HG02759 (cell line): ENCODE data around the gene ZNF101.
A peak's percentile ranks its signal among the peaks of the same experiment; 100 is the strongest.

Experiments
- ATAC-seq: cut with Tn5 transposase; IDR thresholded peaks from one replicate; pipeline ENCODE4 v1.9.1; 2021; ENCODE audit warnings: mild to moderate bottlenecking, moderate library complexity; ENCODE audit not compliant: unreplicated experiment

ZNF101 gene

DNA sequence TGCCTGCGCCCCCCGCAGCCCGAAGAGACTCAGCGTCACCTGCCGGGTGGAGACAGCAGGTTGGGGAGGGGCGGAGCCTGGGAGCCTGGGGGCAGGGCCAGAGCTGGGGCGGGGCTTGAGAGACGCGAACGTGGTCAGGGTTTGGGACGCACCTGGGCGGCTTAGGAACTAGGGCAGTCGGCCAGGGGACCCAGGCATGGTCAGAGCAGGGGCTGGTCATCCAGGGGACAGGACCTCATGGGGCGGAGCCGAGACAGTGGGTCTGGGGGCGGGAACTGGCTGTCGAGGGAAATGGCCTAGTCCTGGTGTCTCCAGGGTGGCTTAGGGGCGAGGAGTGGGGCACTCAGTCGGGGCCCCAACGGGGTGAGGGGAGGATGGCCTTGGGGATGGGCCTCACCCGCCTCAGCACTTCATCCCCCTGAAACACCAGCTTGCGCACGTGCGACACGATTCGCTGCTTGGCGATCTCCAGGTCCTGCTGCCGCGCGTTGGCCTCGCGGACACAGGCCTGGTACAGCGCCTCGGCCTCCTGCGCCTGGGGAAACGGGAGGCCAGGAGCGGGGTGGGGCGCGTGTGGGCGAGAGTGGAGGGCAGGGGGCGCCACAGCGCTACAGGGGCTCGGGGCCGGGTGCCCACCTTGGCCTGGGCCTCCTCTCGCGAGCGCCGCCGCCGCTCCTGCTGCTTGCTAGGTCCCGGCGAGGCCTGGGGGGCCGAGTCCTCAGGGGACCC, 31.0 kb upstream of the ZNF101 start:
- no peak for ATAC-seq

DNA sequence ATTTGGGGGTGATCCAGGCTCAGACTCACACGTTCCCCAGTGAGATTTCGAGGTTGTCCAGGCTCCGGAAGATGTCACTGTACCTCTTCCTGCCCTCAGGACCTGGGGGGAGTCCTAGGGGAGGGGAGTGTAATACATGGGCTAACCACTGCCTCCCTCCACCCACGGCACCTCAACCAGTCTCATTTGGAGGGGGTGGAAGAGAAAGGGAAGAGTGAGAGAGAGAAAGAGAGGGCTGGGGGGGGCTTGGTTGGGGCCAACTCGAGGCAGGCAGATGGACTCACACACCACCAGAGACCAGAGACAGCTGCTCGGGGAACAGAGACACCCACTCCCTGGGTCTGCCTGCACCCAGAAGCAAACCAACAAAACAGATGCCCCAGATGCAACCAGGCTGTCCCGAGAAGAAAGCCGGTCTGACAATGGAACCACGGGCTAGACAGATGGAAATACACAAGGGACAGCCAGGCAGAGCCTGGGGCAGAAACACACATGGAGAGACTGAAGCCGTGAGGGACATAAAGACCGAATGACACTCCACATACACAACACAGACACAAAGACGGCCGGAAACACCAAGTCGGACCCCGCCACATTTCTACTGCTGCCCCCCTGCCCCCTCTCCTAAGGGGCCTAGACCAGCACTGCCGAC, 26.0 kb upstream of the ZNF101 start:
- ATAC-seq: peak; percentile 32

DNA sequence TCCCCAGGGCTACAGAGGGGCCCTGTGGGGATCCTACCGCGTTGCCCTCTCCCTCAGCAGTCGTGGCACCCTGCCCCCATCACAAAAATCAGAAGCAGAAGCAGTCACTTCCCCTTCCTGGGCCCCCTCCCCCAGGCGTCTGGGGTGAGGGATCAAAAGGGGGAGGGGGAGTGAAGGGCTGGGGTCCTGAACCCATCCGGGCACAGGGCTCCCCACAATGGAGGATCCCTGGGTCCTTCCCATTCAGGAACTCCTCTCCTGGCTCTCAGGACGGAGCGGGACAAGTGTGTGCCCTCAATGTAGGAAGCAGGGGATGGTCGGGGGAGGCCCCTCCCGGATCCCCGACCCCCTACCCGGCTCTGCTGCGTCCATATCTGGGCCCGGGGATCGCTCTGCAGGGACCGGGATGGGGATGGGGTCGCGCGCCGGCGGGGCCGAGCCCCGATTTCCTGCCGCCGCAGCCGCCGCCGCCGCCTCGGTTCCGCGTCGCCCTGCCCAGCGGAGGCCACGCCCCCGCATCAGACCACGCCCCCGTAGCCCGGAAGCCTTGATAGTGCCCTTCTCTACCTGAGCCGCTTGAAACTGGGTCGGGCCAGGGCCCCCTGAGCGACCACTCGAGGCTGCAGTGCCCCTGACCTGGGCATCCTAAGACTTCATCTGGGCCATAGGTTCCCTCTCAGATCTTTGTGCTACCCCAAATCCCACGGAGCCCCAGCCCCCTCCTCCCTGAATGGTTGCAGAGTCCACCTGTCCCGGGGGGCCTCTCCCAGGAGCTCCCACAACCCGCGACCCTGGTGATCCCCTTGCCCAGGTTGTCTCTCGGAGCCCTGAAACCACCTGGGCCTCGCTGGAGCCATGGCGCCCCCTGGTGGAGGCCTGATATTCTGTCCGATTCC, 25.2 kb upstream of the ZNF101 start, which contains the start of gene GMIP:
Gene GMIP, minus strand, starts transcription at position 500 of the 896 bp plus-strand sequence. Its CDS starts 128 bp downstream, at position 372.
- peak; percentile 78 for ATAC-seq

DNA sequence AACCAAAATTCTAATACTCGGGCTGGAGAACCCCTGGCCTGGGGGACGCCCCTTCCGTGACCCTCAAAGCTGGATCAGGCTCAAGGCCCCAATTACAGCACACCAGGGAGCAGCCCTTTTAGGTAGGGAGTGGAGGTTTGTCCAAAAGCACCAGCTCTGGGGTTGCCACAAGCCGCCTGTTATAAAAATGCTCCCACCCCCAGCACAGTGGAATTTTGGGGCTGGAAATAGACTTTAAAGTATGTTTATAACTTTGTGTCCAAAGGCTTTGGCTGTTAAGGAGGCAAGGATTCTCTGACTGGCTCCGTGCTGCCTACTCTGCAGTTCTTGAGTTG, 24.6 kb upstream of the ZNF101 start:
- no peak for ATAC-seq

DNA sequence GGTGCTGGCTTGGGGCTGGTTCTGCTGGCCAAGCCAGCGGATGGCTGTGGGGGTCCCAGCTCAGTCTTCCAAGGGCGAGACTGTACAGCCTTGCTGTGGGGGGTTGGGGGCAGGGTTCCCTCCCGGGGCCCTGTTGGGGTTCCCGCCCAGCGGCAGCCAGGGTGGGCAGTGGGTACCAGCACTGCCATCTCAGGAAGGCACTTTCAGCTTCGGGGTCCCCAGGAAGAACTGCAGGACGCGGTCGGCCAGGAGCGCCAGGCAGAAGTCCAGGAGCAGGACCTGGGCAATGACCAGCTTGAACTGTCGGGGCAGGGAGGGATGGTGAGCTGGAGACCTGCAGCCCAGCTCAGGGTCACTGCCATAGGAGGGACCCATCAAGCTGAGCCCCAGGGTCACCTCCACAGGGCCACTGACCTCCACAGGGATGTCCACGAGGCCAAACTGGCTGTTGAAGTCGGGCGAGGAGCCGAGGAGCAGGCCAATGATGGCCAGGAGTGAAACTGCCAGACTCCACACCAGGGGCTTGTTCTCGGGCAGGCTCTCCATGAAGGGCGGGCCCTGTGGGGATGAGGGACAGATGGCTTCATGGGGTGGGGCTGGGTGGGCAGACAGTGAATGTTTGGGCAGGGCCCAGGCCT, 23.3 kb upstream of the ZNF101 start:
- ATAC-seq: no peak

GRCh38 chr19:19647037-19647835, 21.4 kb upstream of the ZNF101 start:
- no peak for ATAC-seq

GRCh38 chr19:19649155-19649554, 19.5 kb upstream of the ZNF101 start:
- no peak for ATAC-seq

DNA sequence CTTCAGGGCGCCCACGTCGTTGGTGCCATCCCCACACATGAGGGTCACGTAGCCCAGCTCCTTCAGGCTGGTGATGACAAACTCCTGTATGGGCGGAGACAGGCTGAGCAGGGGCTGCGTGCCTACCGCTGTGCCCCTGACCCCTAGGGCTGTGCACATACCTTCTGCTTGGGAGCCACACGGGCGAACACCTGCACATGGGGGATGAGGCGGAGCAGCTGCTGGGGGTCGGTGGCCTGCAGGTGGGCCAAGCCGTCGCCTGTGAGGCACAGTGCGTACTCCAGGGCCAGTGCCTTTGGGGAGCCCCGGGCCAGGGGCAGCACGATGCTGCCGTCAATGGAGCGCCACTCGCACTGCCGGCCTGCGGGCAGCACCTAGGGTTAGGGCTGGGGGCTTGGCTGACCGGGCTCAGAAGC, 19.1 kb upstream of the ZNF101 start:
- no peak for ATAC-seq

GRCh38 chr19:19650331-19650730, 18.3 kb upstream of the ZNF101 start:
- no peak for ATAC-seq

GRCh38 chr19:19651076-19651475, 17.6 kb upstream of the ZNF101 start:
- no peak for ATAC-seq

- no peak for ATAC-seq
Measured at GRCh38 chr19:19652482-19653295, 15.9 kb upstream of the ZNF101 start.

DNA sequence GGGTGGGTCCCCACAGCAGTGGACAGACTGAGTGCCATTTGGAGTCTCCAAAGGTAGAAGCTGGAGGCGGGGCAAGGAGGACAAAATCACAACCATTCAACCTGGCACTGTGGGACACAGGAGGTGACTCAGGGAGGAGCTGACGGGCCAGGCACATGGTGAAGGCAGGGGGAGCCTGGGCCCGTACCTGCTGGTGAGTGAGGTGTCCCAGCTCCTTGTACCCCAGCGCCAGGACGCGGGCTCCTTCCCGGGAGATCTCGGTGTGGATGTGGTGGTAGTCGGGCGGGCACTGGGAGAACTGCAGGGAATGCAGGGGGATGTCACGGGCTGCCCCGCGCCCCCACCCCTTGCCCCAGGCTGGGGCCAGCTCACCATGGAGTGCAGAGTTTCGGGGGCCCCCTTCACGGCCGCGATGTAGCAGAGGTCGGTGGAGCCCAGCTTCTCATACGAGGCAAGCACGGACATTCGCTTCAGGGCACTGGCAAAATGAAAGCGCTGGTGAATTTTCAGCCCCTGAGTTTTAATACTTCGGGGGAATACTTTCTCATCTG, 15.0 kb upstream of the ZNF101 start:
- ATAC-seq: no peak

- no peak for ATAC-seq
Measured at GRCh38 chr19:19654441-19654840, 14.2 kb upstream of the ZNF101 start.

GRCh38 chr19:19655051-19655594, 13.5 kb upstream of the ZNF101 start:
- ATAC-seq: no peak

DNA sequence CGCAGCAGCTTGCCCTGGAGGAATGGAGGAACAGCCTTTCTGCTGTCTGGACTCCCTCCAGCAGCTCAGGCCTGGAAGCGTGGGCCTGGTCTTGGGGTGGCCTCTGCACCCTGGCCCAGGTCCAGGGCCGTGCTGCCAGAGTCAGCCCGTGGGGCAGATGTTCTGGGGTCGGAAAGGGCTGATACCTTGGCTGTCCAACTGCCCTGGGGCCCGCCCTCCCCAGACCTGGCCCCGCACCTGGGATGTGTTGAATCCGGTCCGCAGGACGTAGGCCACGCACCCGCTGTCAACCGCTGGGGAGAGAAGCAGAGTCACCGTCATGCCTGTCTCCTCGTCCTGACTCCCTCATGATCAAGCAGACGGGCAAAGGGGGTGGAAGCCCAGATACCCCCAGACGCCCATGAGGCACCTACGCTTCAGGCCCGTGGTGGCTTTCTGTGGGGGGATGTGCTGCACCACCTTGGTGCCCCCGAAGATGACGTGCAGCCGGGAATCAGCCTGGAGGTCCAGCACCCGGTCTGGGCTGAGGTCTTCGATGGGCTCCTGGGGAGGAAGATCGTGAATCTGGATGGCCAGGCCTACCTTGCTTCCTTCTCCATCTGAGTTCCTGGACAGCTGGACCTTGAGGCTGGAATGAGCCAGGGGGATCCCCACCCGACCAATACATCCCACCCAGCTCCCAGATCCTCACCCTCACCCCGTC, 12.8 kb upstream of the ZNF101 start:
- ATAC-seq: no peak

DNA sequence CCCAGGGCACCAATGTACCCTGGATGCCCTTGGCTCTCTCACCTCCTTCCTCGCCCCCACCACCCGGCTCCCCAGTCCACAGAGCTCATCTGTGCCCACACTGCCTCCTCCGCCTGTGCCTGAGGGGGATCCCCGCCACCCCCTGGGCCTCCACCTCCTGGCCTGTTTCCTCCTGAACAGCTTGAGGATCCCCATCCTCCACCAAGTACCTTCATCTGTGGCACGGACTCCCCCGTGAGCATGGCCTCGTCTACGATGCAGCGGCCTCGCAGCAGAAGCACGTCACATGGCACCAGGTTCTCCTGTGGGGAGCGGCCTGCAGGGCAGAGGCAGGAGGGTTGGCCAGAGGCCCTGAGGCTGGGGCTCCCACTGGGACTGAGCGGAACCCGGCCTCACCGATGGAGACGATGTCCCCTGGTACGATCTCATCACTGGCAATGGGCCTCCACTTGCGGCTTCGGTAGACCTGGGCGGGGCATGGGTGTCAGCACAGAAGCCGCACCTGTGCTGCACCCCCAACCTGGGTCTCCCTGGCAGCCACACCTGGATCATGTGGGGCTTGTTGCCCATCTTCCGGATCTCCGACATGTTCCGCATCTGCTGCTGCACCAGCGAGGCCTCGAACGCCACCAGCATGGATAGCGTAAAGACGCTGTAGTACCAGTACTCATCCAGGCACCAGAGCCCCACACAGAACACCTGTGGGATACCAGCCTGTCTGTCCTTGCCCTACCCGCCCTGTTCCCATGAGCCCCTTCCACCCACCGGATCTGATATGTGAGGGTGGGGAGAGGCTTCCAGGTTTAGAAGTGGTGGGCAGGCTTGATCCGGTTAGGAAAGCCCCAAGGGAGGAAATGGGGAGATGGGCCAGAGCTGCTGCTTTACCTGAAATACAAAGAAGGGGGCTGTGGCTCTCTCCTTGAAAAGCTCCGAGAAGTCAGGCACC, 11.9 kb upstream of the ZNF101 start:
- no peak for ATAC-seq

GRCh38 chr19:19657397-19657783, 11.2 kb upstream of the ZNF101 start:
- ATAC-seq: no peak
